ENCODE measurements around the gene FNDC3A.

- TF ChIP-seq CTCF (conservative IDR thresholded peaks at IDR 0.05; ENCODE audit: low read depth, low read length) (no peak), EZH2 (IDR thresholded peaks at IDR 0.05; ENCODE audit: low read length, unreplicated experiment) (no peak), EZH2phosphoT487 (IDR thresholded peaks at IDR 0.05; ENCODE audit: borderline replicate concordance, low read length) (no peak)
Observed at GRCh38 chr13:49110122-49110912, 134.6 kb downstream of the FNDC3A start.
